ENCODE data around the gene TTC7B.

Gene TTC7B

GRCh38 chr14:90660865-90661570 is 155.2 kb downstream of the TTC7B start:
- no peak for TF ChIP-seq CEBPB (IDR thresholded peaks at IDR 0.05)
- no peak for TF ChIP-seq USF1 (IDR thresholded peaks at IDR 0.05)
- TF ChIP-seq ZBTB7A (IDR thresholded peaks at IDR 0.05; ENCODE audit: low read depth) = no peak
- TF ChIP-seq, protein P1, sequence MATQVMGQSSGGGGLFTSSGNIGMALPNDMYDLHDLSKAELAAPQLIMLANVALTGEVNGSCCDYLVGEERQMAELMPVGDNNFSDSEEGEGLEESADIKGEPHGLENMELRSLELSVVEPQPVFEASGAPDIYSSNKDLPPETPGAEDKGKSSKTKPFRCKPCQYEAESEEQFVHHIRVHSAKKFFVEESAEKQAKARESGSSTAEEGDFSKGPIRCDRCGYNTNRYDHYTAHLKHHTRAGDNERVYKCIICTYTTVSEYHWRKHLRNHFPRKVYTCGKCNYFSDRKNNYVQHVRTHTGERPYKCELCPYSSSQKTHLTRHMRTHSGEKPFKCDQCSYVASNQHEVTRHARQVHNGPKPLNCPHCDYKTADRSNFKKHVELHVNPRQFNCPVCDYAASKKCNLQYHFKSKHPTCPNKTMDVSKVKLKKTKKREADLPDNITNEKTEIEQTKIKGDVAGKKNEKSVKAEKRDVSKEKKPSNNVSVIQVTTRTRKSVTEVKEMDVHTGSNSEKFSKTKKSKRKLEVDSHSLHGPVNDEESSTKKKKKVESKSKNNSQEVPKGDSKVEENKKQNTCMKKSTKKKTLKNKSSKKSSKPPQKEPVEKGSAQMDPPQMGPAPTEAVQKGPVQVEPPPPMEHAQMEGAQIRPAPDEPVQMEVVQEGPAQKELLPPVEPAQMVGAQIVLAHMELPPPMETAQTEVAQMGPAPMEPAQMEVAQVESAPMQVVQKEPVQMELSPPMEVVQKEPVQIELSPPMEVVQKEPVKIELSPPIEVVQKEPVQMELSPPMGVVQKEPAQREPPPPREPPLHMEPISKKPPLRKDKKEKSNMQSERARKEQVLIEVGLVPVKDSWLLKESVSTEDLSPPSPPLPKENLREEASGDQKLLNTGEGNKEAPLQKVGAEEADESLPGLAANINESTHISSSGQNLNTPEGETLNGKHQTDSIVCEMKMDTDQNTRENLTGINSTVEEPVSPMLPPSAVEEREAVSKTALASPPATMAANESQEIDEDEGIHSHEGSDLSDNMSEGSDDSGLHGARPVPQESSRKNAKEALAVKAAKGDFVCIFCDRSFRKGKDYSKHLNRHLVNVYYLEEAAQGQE (IDR thresholded peaks at IDR 0.05; ENCODE audit: low read depth) = no peak
- no peak for TF ChIP-seq RAD21 (IDR thresholded peaks at IDR 0.05; ENCODE audit: low read depth)
- TF ChIP-seq YY1 (IDR thresholded peaks at IDR 0.05; ENCODE audit: low read depth) = no peak
- TF ChIP-seq, protein P2, sequence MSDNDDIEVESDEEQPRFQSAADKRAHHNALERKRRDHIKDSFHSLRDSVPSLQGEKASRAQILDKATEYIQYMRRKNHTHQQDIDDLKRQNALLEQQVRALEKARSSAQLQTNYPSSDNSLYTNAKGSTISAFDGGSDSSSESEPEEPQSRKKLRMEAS (IDR thresholded peaks at IDR 0.05) = peak; percentile 72
- no peak for TF ChIP-seq EP300 (IDR thresholded peaks at IDR 0.05; ENCODE audit: borderline replicate concordance)

GRCh38 chr14:90659156-90659555 is 157.1 kb downstream of the TTC7B start:
- TF ChIP-seq RAD21 (IDR thresholded peaks at IDR 0.05; ENCODE audit: low read depth) = no peak
- no peak for TF ChIP-seq NFIC (IDR thresholded peaks at IDR 0.05)
- no peak for TF ChIP-seq TAF1 (IDR thresholded peaks at IDR 0.05; ENCODE audit: low read depth)
- TF ChIP-seq EP300 (IDR thresholded peaks at IDR 0.05; ENCODE audit: borderline replicate concordance) = no peak
- no peak for TF ChIP-seq CEBPB (IDR thresholded peaks at IDR 0.05)
- TF ChIP-seq CREB1 (IDR thresholded peaks at IDR 0.05; ENCODE audit: low read depth) = no peak

GRCh38 chr14:90658541-90658967 is 157.7 kb downstream of the TTC7B start:
- TF ChIP-seq TAF1 (IDR thresholded peaks at IDR 0.05; ENCODE audit: low read depth) = no peak
- TF ChIP-seq NFIC (IDR thresholded peaks at IDR 0.05) = no peak
- no peak for TF ChIP-seq FOXM1 (IDR thresholded peaks at IDR 0.05; ENCODE audit: borderline replicate concordance, low read depth)
- TF ChIP-seq CEBPB (IDR thresholded peaks at IDR 0.05) = no peak
- TF ChIP-seq EP300 (IDR thresholded peaks at IDR 0.05; ENCODE audit: borderline replicate concordance) = no peak
- TF ChIP-seq, protein P1 (IDR thresholded peaks at IDR 0.05; ENCODE audit: low read depth) = no peak
- no peak for TF ChIP-seq CREB1 (IDR thresholded peaks at IDR 0.05; ENCODE audit: low read depth)
- TF ChIP-seq RAD21 (IDR thresholded peaks at IDR 0.05; ENCODE audit: low read depth) = no peak
- TF ChIP-seq TCF12 (IDR thresholded peaks at IDR 0.05; ENCODE audit: low read depth) = no peak
- TF ChIP-seq ZBTB7A (IDR thresholded peaks at IDR 0.05; ENCODE audit: low read depth) = no peak
- TF ChIP-seq TEAD4 (IDR thresholded peaks at IDR 0.05) = no peak
- TF ChIP-seq YY1 (IDR thresholded peaks at IDR 0.05; ENCODE audit: low read depth) = no peak
- TF ChIP-seq, protein P2 (IDR thresholded peaks at IDR 0.05) = no peak
- TF ChIP-seq EGR1 (IDR thresholded peaks at IDR 0.05) = no peak
- TF ChIP-seq USF1 (IDR thresholded peaks at IDR 0.05) = no peak

- TF ChIP-seq USF1 (IDR thresholded peaks at IDR 0.05) (no peak), RAD21 (IDR thresholded peaks at IDR 0.05; ENCODE audit: low read depth) (no peak), CREB1 (IDR thresholded peaks at IDR 0.05; ENCODE audit: low read depth) (no peak), TEAD4 (IDR thresholded peaks at IDR 0.05) (no peak), FOXM1 (IDR thresholded peaks at IDR 0.05; ENCODE audit: borderline replicate concordance, low read depth) (no peak), EGR1 (IDR thresholded peaks at IDR 0.05) (no peak), NFIC (IDR thresholded peaks at IDR 0.05) (no peak), TAF1 (IDR thresholded peaks at IDR 0.05; ENCODE audit: low read depth) (no peak), EP300 (IDR thresholded peaks at IDR 0.05; ENCODE audit: borderline replicate concordance) (no peak), TCF12 (IDR thresholded peaks at IDR 0.05; ENCODE audit: low read depth) (no peak), ZBTB7A (IDR thresholded peaks at IDR 0.05; ENCODE audit: low read depth) (no peak)
- TF ChIP-seq, protein P2 (IDR thresholded peaks at IDR 0.05) = no peak
Observed at GRCh38 chr14:90656973-90657372, 159.3 kb downstream of the TTC7B start.

DNA sequence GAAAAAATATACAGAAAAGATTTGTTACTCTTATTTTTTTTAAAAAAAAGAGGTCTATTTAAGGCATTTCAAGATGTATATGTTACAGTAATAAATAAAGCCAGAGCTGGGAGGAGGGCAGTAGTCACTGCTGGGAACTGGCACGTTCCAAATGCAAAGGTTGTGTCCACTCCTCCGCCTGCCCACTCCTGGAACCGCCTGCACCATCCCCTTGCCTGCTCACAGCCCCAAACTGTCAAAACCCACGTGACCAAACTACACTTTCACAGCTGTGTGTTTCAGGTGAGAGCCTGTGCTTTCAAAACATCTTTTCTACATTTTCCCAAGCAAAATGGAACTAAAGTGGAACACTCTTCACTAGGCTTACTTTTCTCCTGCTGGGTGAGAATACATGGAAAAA is 160.4 kb downstream of the TTC7B start:
- TF ChIP-seq TCF12 (IDR thresholded peaks at IDR 0.05; ENCODE audit: low read depth) (no peak), CEBPB (IDR thresholded peaks at IDR 0.05) (no peak), NFIC (IDR thresholded peaks at IDR 0.05) (no peak), USF1 (IDR thresholded peaks at IDR 0.05) (no peak), TAF1 (IDR thresholded peaks at IDR 0.05; ENCODE audit: low read depth) (no peak), EP300 (IDR thresholded peaks at IDR 0.05; ENCODE audit: borderline replicate concordance) (no peak), FOXM1 (IDR thresholded peaks at IDR 0.05; ENCODE audit: borderline replicate concordance, low read depth) (no peak), YY1 (IDR thresholded peaks at IDR 0.05; ENCODE audit: low read depth) (no peak)
- TF ChIP-seq, protein P1 (IDR thresholded peaks at IDR 0.05; ENCODE audit: low read depth) = no peak
- TF ChIP-seq, protein P2 (IDR thresholded peaks at IDR 0.05) = no peak
